Measurements from ENCODE around the gene NKD2. TPM values are rescaled to one million over a fixed set of nuclear protein-coding genes. Genes with fewer than 3 reads are reported as not detected.

The NKD2 gene
- total and polyA plus RNA-seq, 5 donors from 2014 or later: not detected

DNA sequence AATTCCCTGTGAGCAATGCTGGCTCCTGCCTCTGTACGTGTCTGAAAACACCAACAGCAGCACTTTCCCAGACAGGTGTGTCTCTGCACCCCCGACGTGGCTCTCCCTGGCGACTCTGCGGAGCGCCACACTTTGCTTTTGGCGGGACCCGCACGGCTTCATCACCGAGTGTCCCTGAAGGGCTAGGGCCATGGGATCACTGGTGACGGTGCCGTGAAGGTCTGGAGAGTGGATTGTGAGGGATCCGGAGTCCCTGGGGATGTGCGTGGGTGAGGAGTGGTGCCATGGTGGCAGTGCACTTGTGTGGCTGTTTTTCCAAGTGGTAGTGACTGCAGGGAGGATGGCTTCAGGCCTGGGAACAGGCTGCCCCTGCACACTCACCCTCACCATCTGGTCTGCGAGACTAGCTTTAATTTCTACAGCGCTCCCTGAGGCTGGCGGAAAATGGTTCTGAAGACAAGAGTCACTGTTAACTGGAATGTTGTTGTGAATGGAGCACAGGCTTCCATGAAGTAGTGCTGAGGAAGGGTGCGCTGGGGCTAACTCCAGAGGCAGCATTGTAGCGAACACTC, 3.2 kb downstream of the NKD2 start:
- no peak overlapping the region for H3K27ac Mint-ChIP-seq
- H3K27ac ChIP-seq (ENCODE audit: insufficient read depth, low read length, poor library complexity, severe bottlenecking): no peak overlapping the region
- peaks cover 0 to 4% (median 0%) of the 10 kb centered on the region in 7 donors for H3K9me3 Mint-ChIP-seq
- H3K9me3 ChIP-seq (ENCODE audit: control insufficient read depth in 2 of 2, low read length in 2 of 2): no peaks in the 10 kb centered on the region
- H3K36me3 Mint-ChIP-seq: no peaks in the 10 kb centered on the region
- DNase-seq: no peak
- H3K4me3 ChIP-seq (ENCODE audit: low read depth, low read length): no peak overlapping the region
- H3K4me1 ChIP-seq (ENCODE audit: control insufficient read depth, insufficient read depth, low read length, poor library complexity, severe bottlenecking): no peaks in the 10 kb centered on the region
- no peaks in the 10 kb centered on the region for H3K36me3 ChIP-seq (ENCODE audit: control insufficient read depth, insufficient read depth, low read length)
- peaks cover 35% of the 10 kb centered on the region for H3K27me3 Mint-ChIP-seq
- H3K4me1 Mint-ChIP-seq: peaks cover 0 to 17% (median 3%) of the 10 kb centered on the region in 4 donors
- no peak overlapping the region for H3K4me3 Mint-ChIP-seq
- H3K27me3 ChIP-seq (ENCODE audit: control insufficient read depth, insufficient read depth, low read length): peaks cover 2% of the 10 kb centered on the region
- ATAC-seq (ENCODE audit: low read depth in 2 of 2): no peak

DNA sequence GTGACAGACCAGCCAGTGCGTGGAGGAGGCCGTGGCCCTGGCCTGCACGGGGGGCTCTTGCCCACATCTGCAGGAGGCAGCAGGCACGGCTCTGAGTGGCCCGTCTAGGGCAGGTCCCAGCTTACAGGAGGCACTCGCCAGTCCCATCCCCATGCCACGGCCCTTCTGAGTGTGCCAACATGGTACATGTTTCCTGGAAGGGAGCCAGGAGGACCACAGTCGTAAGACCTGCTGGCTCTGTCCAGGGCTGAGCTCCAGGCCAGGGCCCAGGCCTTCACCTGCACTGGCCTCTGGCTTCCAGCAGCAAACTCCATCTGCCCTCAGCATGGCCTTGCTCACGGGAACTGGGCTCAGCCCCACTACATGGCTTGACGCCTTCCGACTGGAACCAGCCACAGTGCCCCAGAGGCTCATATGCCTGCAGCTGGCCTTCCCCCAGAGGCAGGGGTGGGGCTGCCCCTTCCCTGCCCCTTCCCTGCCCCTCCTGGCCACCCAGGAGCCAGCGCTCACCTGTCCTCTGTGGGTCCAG, 3.8 kb downstream of the NKD2 start:
- no peaks in the 10 kb centered on the region for H3K36me3 ChIP-seq (ENCODE audit: control insufficient read depth, insufficient read depth, low read length)
- no peak overlapping the region for H3K27ac Mint-ChIP-seq
- DNase-seq: no peak
- peaks cover 29% of the 10 kb centered on the region for H3K27me3 Mint-ChIP-seq
- peaks cover 2% of the 10 kb centered on the region for H3K27me3 ChIP-seq (ENCODE audit: control insufficient read depth, insufficient read depth, low read length)
- no peak overlapping the region for H3K4me3 ChIP-seq (ENCODE audit: low read depth, low read length)
- H3K9me3 Mint-ChIP-seq: peaks cover 0 to 4% (median 0%) of the 10 kb centered on the region in 7 donors
- peaks cover 0 to 15% (median 3%) of the 10 kb centered on the region in 4 donors for H3K4me1 Mint-ChIP-seq
- no peaks in the 10 kb centered on the region for H3K36me3 Mint-ChIP-seq
- H3K4me1 ChIP-seq (ENCODE audit: control insufficient read depth, insufficient read depth, low read length, poor library complexity, severe bottlenecking): no peaks in the 10 kb centered on the region
- no peaks in the 10 kb centered on the region for H3K9me3 ChIP-seq (ENCODE audit: control insufficient read depth in 2 of 2, low read length in 2 of 2)
- no peak overlapping the region for H3K27ac ChIP-seq (ENCODE audit: insufficient read depth, low read length, poor library complexity, severe bottlenecking)
- no peak for ATAC-seq (ENCODE audit: low read depth in 2 of 2)
- H3K4me3 Mint-ChIP-seq: no peak overlapping the region

DNA sequence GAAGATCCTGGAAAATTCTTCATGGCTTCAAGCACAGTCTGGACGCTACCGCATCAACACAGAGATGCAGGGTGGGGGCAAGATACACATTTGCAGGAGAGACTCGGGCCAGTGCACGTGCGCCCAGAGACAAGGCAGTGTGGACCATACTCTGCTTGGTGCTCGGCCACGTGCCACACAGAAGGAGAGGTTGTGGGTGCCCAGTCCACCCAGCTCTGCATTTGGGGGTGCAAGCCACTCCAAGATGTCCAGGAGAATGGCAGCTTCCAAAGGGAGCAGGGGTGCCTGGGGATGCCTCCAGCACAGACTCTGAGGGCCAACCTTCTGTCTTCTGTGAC, 4.3 kb downstream of the NKD2 start:
- ATAC-seq (ENCODE audit: low read depth in 2 of 2) (no peak), DNase-seq (no peak)
- Mint-ChIP-seq H3K9me3 (peaks cover 0 to 4% (median 0%) of the 10 kb centered on the region in 7 donors), H3K27me3 (peaks cover 24% of the 10 kb centered on the region), H3K36me3 (no peaks in the 10 kb centered on the region), H3K27ac (no peak overlapping the region), H3K4me1 (peaks cover 0 to 12% (median 3%) of the 10 kb centered on the region in 4 donors), H3K4me3 (no peak overlapping the region)
- Histone ChIP-seq H3K4me1 (ENCODE audit: control insufficient read depth, insufficient read depth, low read length, poor library complexity, severe bottlenecking) (no peaks in the 10 kb centered on the region), H3K4me3 (ENCODE audit: low read depth, low read length) (no peak overlapping the region), H3K27me3 (ENCODE audit: control insufficient read depth, insufficient read depth, low read length) (peaks cover 2% of the 10 kb centered on the region), H3K27ac (ENCODE audit: insufficient read depth, low read length, poor library complexity, severe bottlenecking) (no peak overlapping the region), H3K9me3 (ENCODE audit: control insufficient read depth in 2 of 2, low read length in 2 of 2) (no peaks in the 10 kb centered on the region), H3K36me3 (ENCODE audit: control insufficient read depth, insufficient read depth, low read length) (no peaks in the 10 kb centered on the region)

DNA sequence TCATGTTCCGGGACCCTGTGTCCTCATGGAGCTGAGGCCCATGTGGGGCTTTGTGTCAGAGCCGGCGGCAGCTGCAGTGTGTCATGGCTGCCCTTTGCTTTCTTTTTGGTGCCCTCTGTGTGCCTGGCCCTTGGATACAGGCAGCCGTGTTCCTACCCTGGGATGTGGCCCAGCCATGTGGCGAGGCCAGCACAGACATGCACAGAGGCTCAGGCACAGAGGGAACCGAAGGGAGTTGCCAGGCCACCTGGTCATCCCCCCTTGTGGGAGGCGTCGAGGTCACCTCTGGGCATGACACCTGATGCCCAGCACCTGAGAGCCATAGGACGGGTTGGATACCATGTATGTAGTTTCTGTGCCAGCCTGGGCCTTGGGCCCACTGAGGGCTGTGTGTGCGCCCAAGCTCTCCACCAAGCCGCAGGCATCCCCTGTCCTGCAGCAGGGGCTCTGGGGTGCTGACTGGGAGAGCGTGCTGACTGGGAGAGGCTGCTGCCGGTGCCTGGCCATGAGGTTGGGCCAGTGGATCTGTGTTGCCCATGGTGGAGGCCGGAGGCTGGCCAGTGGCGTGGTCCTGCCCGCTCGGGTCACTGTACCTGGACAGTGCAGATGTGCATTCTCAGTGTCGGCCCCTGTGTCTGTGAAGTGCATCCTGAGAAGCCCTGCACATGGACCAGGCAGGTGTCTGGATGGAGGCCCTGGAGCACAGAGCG, 4.8 kb downstream of the NKD2 start:
- Histone ChIP-seq H3K4me3 (ENCODE audit: low read depth, low read length) (no peak overlapping the region), H3K36me3 (ENCODE audit: control insufficient read depth, insufficient read depth, low read length) (no peaks in the 10 kb centered on the region), H3K27ac (ENCODE audit: insufficient read depth, low read length, poor library complexity, severe bottlenecking) (no peak overlapping the region), H3K27me3 (ENCODE audit: control insufficient read depth, insufficient read depth, low read length) (no peaks in the 10 kb centered on the region), H3K4me1 (ENCODE audit: control insufficient read depth, insufficient read depth, low read length, poor library complexity, severe bottlenecking) (no peaks in the 10 kb centered on the region), H3K9me3 (ENCODE audit: control insufficient read depth in 2 of 2, low read length in 2 of 2) (no peaks in the 10 kb centered on the region)
- no peaks in the 10 kb centered on the region for H3K36me3 Mint-ChIP-seq
- H3K4me1 Mint-ChIP-seq: peaks cover 0 to 9% (median 3%) of the 10 kb centered on the region in 4 donors
- H3K9me3 Mint-ChIP-seq: peaks cover 0 to 4% (median 0%) of the 10 kb centered on the region in 7 donors
- ATAC-seq (ENCODE audit: low read depth in 2 of 2): no peak
- peaks cover 21% of the 10 kb centered on the region for H3K27me3 Mint-ChIP-seq
- no peak overlapping the region for H3K4me3 Mint-ChIP-seq
- H3K27ac Mint-ChIP-seq: no peak overlapping the region
- no peak for DNase-seq

DNA sequence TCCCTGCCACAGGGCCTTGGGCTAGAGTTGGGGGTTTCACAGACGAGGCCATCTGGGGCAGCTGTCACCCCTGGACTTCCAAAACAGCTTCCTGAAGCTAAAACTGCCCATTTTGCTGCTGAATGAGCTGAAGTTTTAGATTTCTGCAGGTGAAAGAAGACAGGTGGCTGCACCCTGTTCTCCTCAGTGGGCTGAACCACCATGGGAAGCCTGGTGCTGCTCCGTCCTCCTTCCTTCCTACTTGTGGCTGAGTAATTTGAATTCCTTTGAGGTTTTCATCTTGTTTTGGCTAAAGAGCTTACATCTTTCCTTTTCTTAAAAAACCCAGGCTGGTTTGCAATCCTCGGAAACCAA, 5.3 kb downstream of the NKD2 start:
- H3K36me3 Mint-ChIP-seq: no peaks in the 10 kb centered on the region
- no peak for ATAC-seq (ENCODE audit: low read depth in 2 of 2)
- H3K4me1 ChIP-seq (ENCODE audit: control insufficient read depth, insufficient read depth, low read length, poor library complexity, severe bottlenecking): no peaks in the 10 kb centered on the region
- H3K4me3 ChIP-seq (ENCODE audit: low read depth, low read length): no peak overlapping the region
- H3K27ac Mint-ChIP-seq: no peak overlapping the region
- no peaks in the 10 kb centered on the region for H3K9me3 ChIP-seq (ENCODE audit: control insufficient read depth in 2 of 2, low read length in 2 of 2)
- no peak for DNase-seq
- no peak overlapping the region for H3K27ac ChIP-seq (ENCODE audit: insufficient read depth, low read length, poor library complexity, severe bottlenecking)
- peaks cover 0 to 4% (median 0%) of the 10 kb centered on the region in 7 donors for H3K9me3 Mint-ChIP-seq
- no peaks in the 10 kb centered on the region for H3K27me3 ChIP-seq (ENCODE audit: control insufficient read depth, insufficient read depth, low read length)
- H3K4me1 Mint-ChIP-seq: peaks cover 0 to 9% (median 3%) of the 10 kb centered on the region in 4 donors
- H3K36me3 ChIP-seq (ENCODE audit: control insufficient read depth, insufficient read depth, low read length): no peaks in the 10 kb centered on the region
- peaks cover 21% of the 10 kb centered on the region for H3K27me3 Mint-ChIP-seq
- H3K4me3 Mint-ChIP-seq: no peak overlapping the region

DNA sequence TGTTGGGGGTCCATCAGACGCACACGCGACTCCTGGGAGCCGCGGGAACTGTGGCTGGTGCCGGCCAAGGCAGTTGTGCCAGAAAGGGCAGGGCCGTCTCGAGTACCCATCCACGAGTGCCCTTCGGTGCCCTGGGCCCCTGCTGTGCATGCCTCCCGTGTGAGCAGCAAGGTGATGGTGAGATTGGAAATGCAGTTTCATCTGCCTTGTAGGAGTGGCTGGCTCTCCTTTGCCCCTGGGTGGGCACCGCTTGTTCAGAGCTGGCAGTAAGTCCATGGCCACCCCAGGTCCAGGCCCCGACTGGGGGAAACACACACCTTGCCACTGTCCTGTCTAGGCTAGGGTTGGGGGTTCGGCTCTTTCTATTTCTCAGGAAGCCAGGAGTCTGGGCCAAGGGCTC, 5.7 kb downstream of the NKD2 start:
- Mint-ChIP-seq H3K27ac (no peak overlapping the region), H3K36me3 (no peaks in the 10 kb centered on the region), H3K9me3 (peaks cover 0 to 4% (median 0%) of the 10 kb centered on the region in 7 donors), H3K4me3 (no peak overlapping the region), H3K4me1 (peaks cover 0 to 9% (median 3%) of the 10 kb centered on the region in 4 donors), H3K27me3 (peaks cover 21% of the 10 kb centered on the region)
- no peak for ATAC-seq (ENCODE audit: low read depth in 2 of 2)
- DNase-seq: no peak
- no peaks in the 10 kb centered on the region for H3K36me3 ChIP-seq (ENCODE audit: control insufficient read depth, insufficient read depth, low read length)
- H3K4me3 ChIP-seq (ENCODE audit: low read depth, low read length): no peak overlapping the region
- H3K9me3 ChIP-seq (ENCODE audit: control insufficient read depth in 2 of 2, low read length in 2 of 2): no peaks in the 10 kb centered on the region
- H3K27ac ChIP-seq (ENCODE audit: insufficient read depth, low read length, poor library complexity, severe bottlenecking): no peak overlapping the region
- no peaks in the 10 kb centered on the region for H3K4me1 ChIP-seq (ENCODE audit: control insufficient read depth, insufficient read depth, low read length, poor library complexity, severe bottlenecking)
- no peaks in the 10 kb centered on the region for H3K27me3 ChIP-seq (ENCODE audit: control insufficient read depth, insufficient read depth, low read length)

DNA sequence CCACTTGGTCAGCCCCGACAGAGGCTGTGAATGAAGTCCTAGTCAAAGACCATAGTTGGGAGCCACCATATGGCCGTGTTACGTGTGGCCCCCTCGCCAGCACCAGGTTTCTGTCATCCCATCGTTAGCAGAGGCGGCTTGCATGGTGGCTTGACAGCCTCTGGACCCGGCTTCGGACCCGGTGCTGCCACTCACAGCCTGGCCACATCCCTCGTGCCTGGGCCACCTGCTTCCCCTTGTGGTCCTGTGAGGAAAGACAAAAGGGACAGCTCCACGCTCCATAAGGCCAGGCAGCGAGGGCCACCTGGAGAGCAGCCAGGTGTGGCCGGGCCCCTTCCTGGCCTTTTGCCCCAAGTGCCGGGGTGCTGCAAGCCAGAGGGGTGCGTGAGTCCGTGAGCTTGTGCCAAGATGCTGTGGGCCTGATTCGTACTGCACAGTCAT, 6.2 kb downstream of the NKD2 start:
- Mint-ChIP-seq H3K9me3 (peaks cover 0 to 4% (median 0%) of the 10 kb centered on the region in 7 donors), H3K36me3 (no peaks in the 10 kb centered on the region), H3K27ac (no peak overlapping the region), H3K4me1 (peaks cover 0 to 8% (median 2%) of the 10 kb centered on the region in 4 donors), H3K4me3 (no peak overlapping the region), H3K27me3 (peaks cover 18% of the 10 kb centered on the region)
- ATAC-seq (ENCODE audit: low read depth in 2 of 2) (no peak), DNase-seq (no peak)
- no peaks in the 10 kb centered on the region for H3K27me3 ChIP-seq (ENCODE audit: control insufficient read depth, insufficient read depth, low read length)
- H3K9me3 ChIP-seq (ENCODE audit: control insufficient read depth in 2 of 2, low read length in 2 of 2): no peaks in the 10 kb centered on the region
- H3K27ac ChIP-seq (ENCODE audit: insufficient read depth, low read length, poor library complexity, severe bottlenecking): no peak overlapping the region
- H3K4me3 ChIP-seq (ENCODE audit: low read depth, low read length): no peak overlapping the region
- H3K4me1 ChIP-seq (ENCODE audit: control insufficient read depth, insufficient read depth, low read length, poor library complexity, severe bottlenecking): no peaks in the 10 kb centered on the region
- no peaks in the 10 kb centered on the region for H3K36me3 ChIP-seq (ENCODE audit: control insufficient read depth, insufficient read depth, low read length)

DNA sequence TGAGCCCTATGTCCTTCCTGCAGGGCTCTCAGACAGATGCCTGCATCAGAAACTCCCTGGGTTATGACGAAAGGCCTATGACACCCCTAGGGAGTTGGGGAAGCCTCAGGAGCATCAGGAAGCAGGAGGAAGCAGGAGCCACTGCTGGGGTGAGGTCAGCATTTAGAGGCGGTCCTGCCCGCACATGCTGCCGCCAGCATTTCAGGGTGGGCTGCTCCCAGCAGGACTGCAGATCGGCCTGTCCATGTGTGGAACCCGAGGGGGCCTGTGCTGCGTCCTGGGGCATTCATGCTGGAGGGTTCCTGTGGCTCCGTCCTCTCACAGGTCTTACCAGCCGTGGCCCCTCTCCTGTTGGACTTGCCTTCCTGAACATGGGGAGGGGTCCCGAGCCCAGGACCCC, 6.9 kb downstream of the NKD2 start:
- Histone ChIP-seq H3K27ac (ENCODE audit: insufficient read depth, low read length, poor library complexity, severe bottlenecking) (no peak overlapping the region), H3K4me1 (ENCODE audit: control insufficient read depth, insufficient read depth, low read length, poor library complexity, severe bottlenecking) (no peaks in the 10 kb centered on the region), H3K9me3 (ENCODE audit: control insufficient read depth in 2 of 2, low read length in 2 of 2) (no peaks in the 10 kb centered on the region), H3K4me3 (ENCODE audit: low read depth, low read length) (no peak overlapping the region), H3K36me3 (ENCODE audit: control insufficient read depth, insufficient read depth, low read length) (no peaks in the 10 kb centered on the region), H3K27me3 (ENCODE audit: control insufficient read depth, insufficient read depth, low read length) (no peaks in the 10 kb centered on the region)
- Mint-ChIP-seq H3K9me3 (peaks cover 0 to 4% (median 0%) of the 10 kb centered on the region in 7 donors), H3K4me1 (peaks cover 0 to 3% (median 1%) of the 10 kb centered on the region in 4 donors), H3K27me3 (peaks cover 12% of the 10 kb centered on the region), H3K36me3 (no peaks in the 10 kb centered on the region), H3K4me3 (no peak overlapping the region), H3K27ac (no peak overlapping the region)
- DNase-seq (no peak), ATAC-seq (ENCODE audit: low read depth in 2 of 2) (no peak)
